Coronary artery (tissue), 2 donors: Measurements from ENCODE around the gene SNX8.
"Not testable (repeated sequence)": the region's sequence is repeated elsewhere in the genome, so short reads cannot be mapped to it uniquely, and the experiment has no call there.

ENCODE experiments used
- DNase-seq: peaks from one replicate; pipeline ENCODE4 v3.0.0-alpha.2; 2017; ENCODE audit warnings: low spot score
- H3K27ac ChIP-seq, 2 donors: fragments of 200-600 bp; sonication (generic); one replicate each; pipeline ENCODE4 v1.5.1; 2016 to 2019
- H3K4me3 ChIP-seq: fragments of 200-600 bp; sonication (generic); 2 replicates; pipeline ENCODE4 v1.5.1; 2016; ENCODE audit warnings: mild to moderate bottlenecking, moderate library complexity
- TF ChIP-seq, protein P1 (sequence below): fragments of 200-600 bp; sonication (generic); IDR thresholded peaks from one replicate; pipeline ENCODE4 v1.5.1; 2019; ENCODE audit warnings: antibody characterized with exemption

Gene SNX8

GRCh38 chr7:2312267-2312929, 1.8 kb downstream of the SNX8 start:
- Histone ChIP-seq H3K4me3 (no peak overlapping the region), H3K27ac (no peak overlapping the region)
- DNase-seq, result no peak
- TF ChIP-seq, protein P1, sequence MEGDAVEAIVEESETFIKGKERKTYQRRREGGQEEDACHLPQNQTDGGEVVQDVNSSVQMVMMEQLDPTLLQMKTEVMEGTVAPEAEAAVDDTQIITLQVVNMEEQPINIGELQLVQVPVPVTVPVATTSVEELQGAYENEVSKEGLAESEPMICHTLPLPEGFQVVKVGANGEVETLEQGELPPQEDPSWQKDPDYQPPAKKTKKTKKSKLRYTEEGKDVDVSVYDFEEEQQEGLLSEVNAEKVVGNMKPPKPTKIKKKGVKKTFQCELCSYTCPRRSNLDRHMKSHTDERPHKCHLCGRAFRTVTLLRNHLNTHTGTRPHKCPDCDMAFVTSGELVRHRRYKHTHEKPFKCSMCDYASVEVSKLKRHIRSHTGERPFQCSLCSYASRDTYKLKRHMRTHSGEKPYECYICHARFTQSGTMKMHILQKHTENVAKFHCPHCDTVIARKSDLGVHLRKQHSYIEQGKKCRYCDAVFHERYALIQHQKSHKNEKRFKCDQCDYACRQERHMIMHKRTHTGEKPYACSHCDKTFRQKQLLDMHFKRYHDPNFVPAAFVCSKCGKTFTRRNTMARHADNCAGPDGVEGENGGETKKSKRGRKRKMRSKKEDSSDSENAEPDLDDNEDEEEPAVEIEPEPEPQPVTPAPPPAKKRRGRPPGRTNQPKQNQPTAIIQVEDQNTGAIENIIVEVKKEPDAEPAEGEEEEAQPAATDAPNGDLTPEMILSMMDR, result no peak

- no peak for DNase-seq
- H3K27ac ChIP-seq, result peak overlapping the region in 1 of 2 donors; percentile 35
- TF ChIP-seq, protein P1, result no peak
- H3K4me3 ChIP-seq, result no peak overlapping the region
Measured at GRCh38 chr7:2309889-2310331, 4.3 kb downstream of the SNX8 start.

DNA sequence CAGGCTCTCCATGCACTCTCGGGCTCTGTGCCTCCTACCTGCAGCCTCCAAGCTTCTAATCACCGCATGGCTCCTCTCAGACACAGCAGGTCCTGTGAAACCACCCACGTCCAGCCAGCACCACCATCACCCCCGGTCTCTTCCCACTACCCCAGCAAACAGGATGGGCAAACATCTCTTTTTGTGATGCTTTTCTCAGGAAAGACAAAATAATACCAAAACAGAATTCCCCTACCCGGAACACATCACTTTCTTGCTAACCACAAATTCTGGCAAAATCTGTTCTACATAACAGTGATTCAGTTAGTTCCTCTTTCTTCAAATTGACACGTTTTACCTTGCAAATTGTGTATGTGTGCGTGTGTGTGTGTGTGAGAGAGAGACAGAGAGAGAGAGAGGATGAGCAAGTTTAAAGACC, 6.5 kb downstream of the SNX8 start:
- Histone ChIP-seq H3K27ac (no peak overlapping the region), H3K4me3 (no peak overlapping the region)
- no peak for DNase-seq
- TF ChIP-seq, protein P1, result no peak

- TF ChIP-seq, protein P1, result no peak
- H3K4me3 ChIP-seq, result no peak overlapping the region
- no peak for DNase-seq
- no peak overlapping the region for H3K27ac ChIP-seq
Measured at GRCh38 chr7:2306688-2307087, 7.6 kb downstream of the SNX8 start.

GRCh38 chr7:2305258-2305657, 9.0 kb downstream of the SNX8 start:
- H3K27ac ChIP-seq, H3K4me3 ChIP-seq, DNase-seq: not testable (repeated sequence)

DNA sequence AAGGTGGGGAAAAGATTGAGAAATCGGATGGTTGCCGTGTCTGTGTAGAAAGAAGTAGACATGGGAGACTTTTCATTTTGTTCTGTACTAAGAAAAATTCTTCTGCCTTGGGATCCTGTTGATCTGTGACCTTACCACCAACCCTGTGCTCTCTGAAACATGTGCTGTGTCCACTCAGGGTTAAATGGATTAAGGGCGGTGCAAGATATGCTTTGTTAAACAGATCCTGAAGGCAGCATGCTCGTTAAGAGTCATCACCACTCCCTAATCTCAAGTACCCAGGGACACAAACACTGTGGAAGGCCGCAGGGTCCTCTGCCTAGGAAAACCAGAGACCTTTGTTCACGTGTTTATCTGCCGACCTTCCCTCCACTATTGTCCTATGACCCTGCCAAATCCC, 10.7 kb downstream of the SNX8 start:
- not testable (repeated sequence) for H3K4me3 ChIP-seq, DNase-seq, H3K27ac ChIP-seq

DNA sequence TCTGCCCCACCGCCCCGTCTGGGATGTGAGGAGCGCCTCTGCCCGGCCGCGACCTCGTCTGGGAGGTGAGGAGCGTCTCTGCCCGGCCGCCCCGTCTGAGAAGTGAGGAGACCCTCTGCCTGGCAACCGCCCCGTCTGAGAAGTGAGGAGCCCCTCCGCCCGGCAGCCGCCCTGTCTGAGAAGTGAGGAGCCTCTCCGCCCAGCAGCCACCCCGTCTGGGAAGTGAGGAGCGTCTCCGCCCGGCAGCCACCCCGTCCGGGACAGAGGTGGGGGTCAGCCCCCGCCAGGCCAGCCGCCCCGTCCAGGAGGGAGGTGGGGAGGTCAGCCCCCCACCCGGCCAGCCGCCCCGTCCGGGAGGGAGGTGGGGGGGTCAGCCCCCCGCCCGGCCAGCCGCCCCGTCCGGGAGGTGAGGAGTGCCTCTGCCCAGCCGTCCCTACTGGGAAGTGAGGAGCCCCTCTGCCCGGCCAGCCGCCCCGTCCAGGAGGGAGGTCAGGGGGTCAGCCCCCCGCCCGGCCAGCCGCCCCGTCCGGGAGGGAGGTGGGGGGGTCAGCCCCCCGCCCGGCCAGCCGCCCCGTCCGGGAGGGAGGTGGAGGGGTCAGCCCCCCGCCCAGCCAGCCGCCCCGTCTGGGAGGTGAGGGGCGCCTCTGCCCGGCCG, 11.4 kb downstream of the SNX8 start:
- H3K27ac ChIP-seq, DNase-seq, H3K4me3 ChIP-seq: not testable (repeated sequence)

GRCh38 chr7:2301511-2301863, 12.8 kb downstream of the SNX8 start:
- no peak overlapping the region for H3K4me3 ChIP-seq
- no peak for DNase-seq
- no peak overlapping the region for H3K27ac ChIP-seq
- TF ChIP-seq, protein P1, result no peak
